ENCODE measurements around the gene GUCY1B1. TPM values are rescaled to one million over a fixed set of nuclear protein-coding genes. Genes with fewer than 3 reads are reported as not detected.

The GUCY1B1 gene
- total RNA-seq, 2 experiments from 2014 or later: not detected

- Histone ChIP-seq H3K4me1 (ENCODE audit: insufficient read depth, low read length, poor library complexity, severe bottlenecking) (no peaks in the 10 kb centered on the region), H2AFZ (ENCODE audit: low read length) (no peak overlapping the region), H3K36me3 (ENCODE audit: insufficient read depth, low read length) (no peaks in the 10 kb centered on the region), H3K27ac (ENCODE audit: low read depth, low read length, poor library complexity, severe bottlenecking) (no peak overlapping the region), H4K20me1 (ENCODE audit: insufficient read depth, low read length) (no peaks in the 10 kb centered on the region), H3K9me2 (ENCODE audit: insufficient read depth, low read length) (no peaks in the 10 kb centered on the region), H3K79me2 (ENCODE audit: insufficient read depth, low read depth, low read length) (no peaks in the 10 kb centered on the region), H3K4me3 (ENCODE audit: low read depth, low read length, poor library complexity, severe bottlenecking) (no peak overlapping the region), H3K4me2 (ENCODE audit: low read length) (no peak overlapping the region), H3K9me3 (ENCODE audit: low read length) (no peaks in the 10 kb centered on the region)
- DNase-seq (ENCODE audit: low spot score): no peak
- TF ChIP-seq, protein P1, sequence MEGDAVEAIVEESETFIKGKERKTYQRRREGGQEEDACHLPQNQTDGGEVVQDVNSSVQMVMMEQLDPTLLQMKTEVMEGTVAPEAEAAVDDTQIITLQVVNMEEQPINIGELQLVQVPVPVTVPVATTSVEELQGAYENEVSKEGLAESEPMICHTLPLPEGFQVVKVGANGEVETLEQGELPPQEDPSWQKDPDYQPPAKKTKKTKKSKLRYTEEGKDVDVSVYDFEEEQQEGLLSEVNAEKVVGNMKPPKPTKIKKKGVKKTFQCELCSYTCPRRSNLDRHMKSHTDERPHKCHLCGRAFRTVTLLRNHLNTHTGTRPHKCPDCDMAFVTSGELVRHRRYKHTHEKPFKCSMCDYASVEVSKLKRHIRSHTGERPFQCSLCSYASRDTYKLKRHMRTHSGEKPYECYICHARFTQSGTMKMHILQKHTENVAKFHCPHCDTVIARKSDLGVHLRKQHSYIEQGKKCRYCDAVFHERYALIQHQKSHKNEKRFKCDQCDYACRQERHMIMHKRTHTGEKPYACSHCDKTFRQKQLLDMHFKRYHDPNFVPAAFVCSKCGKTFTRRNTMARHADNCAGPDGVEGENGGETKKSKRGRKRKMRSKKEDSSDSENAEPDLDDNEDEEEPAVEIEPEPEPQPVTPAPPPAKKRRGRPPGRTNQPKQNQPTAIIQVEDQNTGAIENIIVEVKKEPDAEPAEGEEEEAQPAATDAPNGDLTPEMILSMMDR (conservative IDR thresholded peaks at IDR 0.05; ENCODE audit: low read length): no peak
- no peak for TF ChIP-seq EZH2phosphoT487 (IDR thresholded peaks at IDR 0.05; ENCODE audit: borderline replicate concordance, low read depth, low read length)
- intact Hi-C loops (cut with micrococcal nuclease; ENCODE audit: unreplicated experiment): no loop called here
- BruUV-seq (replicated peaks): no TSS peak
- CTCF ChIA-PET (ENCODE audit: unreplicated experiment): no interaction called here
- POLR2A ChIA-PET: no interaction called here
Observed at GRCh38 chr4:155763551-155763950, 4.7 kb downstream of the GUCY1B1 start.

DNA sequence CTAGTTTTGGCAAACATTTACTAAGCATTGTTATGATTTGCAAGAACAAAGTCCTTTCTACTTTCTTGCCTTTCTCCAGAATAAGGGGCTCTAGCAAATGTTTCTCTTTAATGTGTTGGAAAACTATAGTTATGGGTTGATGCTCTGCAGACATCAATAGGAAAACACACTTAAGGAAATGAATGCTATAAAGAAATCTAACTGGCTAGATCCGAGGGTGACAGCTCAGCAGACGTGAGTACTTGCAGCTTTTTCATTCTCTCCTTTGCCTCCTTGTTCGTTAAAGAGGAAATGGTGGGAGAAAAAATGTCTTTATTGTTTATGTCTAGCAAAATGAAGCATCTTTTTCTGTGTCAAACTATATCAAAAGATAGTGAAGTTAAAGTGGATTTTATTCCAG, 6.3 kb downstream of the GUCY1B1 start:
- ChIA-PET CTCF (ENCODE audit: unreplicated experiment) (no interaction called here), POLR2A (no interaction called here)
- Histone ChIP-seq H3K79me2 (ENCODE audit: insufficient read depth, low read depth, low read length) (no peaks in the 10 kb centered on the region), H3K4me1 (ENCODE audit: insufficient read depth, low read length, poor library complexity, severe bottlenecking) (no peaks in the 10 kb centered on the region), H3K4me2 (ENCODE audit: low read length) (no peak overlapping the region), H3K36me3 (ENCODE audit: insufficient read depth, low read length) (no peaks in the 10 kb centered on the region), H4K20me1 (ENCODE audit: insufficient read depth, low read length) (no peaks in the 10 kb centered on the region), H3K9me3 (ENCODE audit: low read length) (no peaks in the 10 kb centered on the region), H3K4me3 (ENCODE audit: low read depth, low read length, poor library complexity, severe bottlenecking) (no peak overlapping the region), H3K27ac (ENCODE audit: low read depth, low read length, poor library complexity, severe bottlenecking) (no peak overlapping the region), H3K9me2 (ENCODE audit: insufficient read depth, low read length) (no peaks in the 10 kb centered on the region), H2AFZ (ENCODE audit: low read length) (no peak overlapping the region)
- TF ChIP-seq, protein P1 (conservative IDR thresholded peaks at IDR 0.05; ENCODE audit: low read length): no peak
- TF ChIP-seq EZH2phosphoT487 (IDR thresholded peaks at IDR 0.05; ENCODE audit: borderline replicate concordance, low read depth, low read length): no peak
- no peak for DNase-seq (ENCODE audit: low spot score)
- intact Hi-C loops (cut with micrococcal nuclease; ENCODE audit: unreplicated experiment): no loop called here
- BruUV-seq (replicated peaks): no TSS peak

GRCh38 chr4:155766622-155767021, 7.8 kb downstream of the GUCY1B1 start:
- no TSS peak for BruUV-seq (replicated peaks)
- H3K79me2 ChIP-seq (ENCODE audit: insufficient read depth, low read depth, low read length): no peaks in the 10 kb centered on the region
- CTCF ChIA-PET (ENCODE audit: unreplicated experiment): no interaction called here

More at GRCh38 chr4:155766622-155767021, 7.8 kb downstream of the GUCY1B1 start:
- H3K9me3 ChIP-seq (ENCODE audit: low read length): no peaks in the 10 kb centered on the region
- no peak overlapping the region for H3K4me2 ChIP-seq (ENCODE audit: low read length)
- POLR2A ChIA-PET: interaction anchor here (1.0 kb wide), 1 partner anchor 18 kb away, joined by 3 read pairs; no protein-coding TSS in a partner anchor
- H3K36me3 ChIP-seq (ENCODE audit: insufficient read depth, low read length): no peaks in the 10 kb centered on the region
- TF ChIP-seq, protein P1 (conservative IDR thresholded peaks at IDR 0.05; ENCODE audit: low read length): no peak
- no peak for TF ChIP-seq EZH2phosphoT487 (IDR thresholded peaks at IDR 0.05; ENCODE audit: borderline replicate concordance, low read depth, low read length)
- H3K27ac ChIP-seq (ENCODE audit: low read depth, low read length, poor library complexity, severe bottlenecking): no peak overlapping the region
- H4K20me1 ChIP-seq (ENCODE audit: insufficient read depth, low read length): no peaks in the 10 kb centered on the region
- no peak for DNase-seq (ENCODE audit: low spot score)
- H3K4me1 ChIP-seq (ENCODE audit: insufficient read depth, low read length, poor library complexity, severe bottlenecking): no peaks in the 10 kb centered on the region
- no peaks in the 10 kb centered on the region for H3K9me2 ChIP-seq (ENCODE audit: insufficient read depth, low read length)
- H2AFZ ChIP-seq (ENCODE audit: low read length): no peak overlapping the region
- H3K4me3 ChIP-seq (ENCODE audit: low read depth, low read length, poor library complexity, severe bottlenecking): no peak overlapping the region
- intact Hi-C loops (cut with micrococcal nuclease; ENCODE audit: unreplicated experiment): no loop called here

Data from OCI-LY7 (cell line).